Common myeloid progenitor, CD34-positive (primary cell): ENCODE measurements around the gene RPS27L.

Experiments used
- CTCF ChIA-PET: fragments of 350-600 bp; sonication (Branson Sonifier 250); formaldehyde crosslinking; loops from one replicate; lab custom pipeline; 2021; ENCODE audit warnings: antibody characterized with exemption; lab: Charles Lee
- POLR2A ChIA-PET: fragments of 350-600 bp; sonication (Branson Sonifier 250); formaldehyde crosslinking; loops from one replicate; lab custom pipeline; 2021; ENCODE audit warnings: antibody characterized with exemption; lab: Charles Lee
- DNase-seq, 3 donors: peaks; one replicate each; pipeline versions ENCODE4 v3.0.0 to v3.0.0-alpha.2; 2013
- H3K27ac ChIP-seq, 2 experiments: 1 replicate in 1 of 2; 2 replicates in 1 of 2; pipeline ENCODE4 v1.7.0; 2013; ENCODE audit warnings: inconsistent platforms in 2 of 2, low read length in 2 of 2, mild to moderate bottlenecking in 2 of 2, low read depth in 1 of 2, moderate library complexity in 1 of 2; ENCODE audit not compliant: severe bottlenecking in 2 of 2, insufficient read depth in 1 of 2, poor library complexity in 1 of 2
- H3K27me3 ChIP-seq, 5 experiments: replicated peaks in 2 of 5; 1 replicate in 3 of 5; 2 replicates in 2 of 5; pipeline versions ENCODE4 v1.6.1 to v1.7.0; 2013; ENCODE audit warnings: low read length in 4 of 5, mild to moderate bottlenecking in 2 of 5, moderate library complexity in 2 of 5, inconsistent platforms in 1 of 5; ENCODE audit not compliant: insufficient read depth in 5 of 5, control insufficient read depth in 4 of 5
- H3K36me3 ChIP-seq, 4 experiments: 1 replicate in 2 of 4; 2 replicates in 2 of 4; pipeline versions ENCODE4 v1.6.1 to v1.7.0; 2013; ENCODE audit warnings: low read length in 3 of 4, control low read depth in 1 of 4, mild to moderate bottlenecking in 1 of 4; ENCODE audit not compliant: control insufficient read depth in 4 of 4, insufficient read depth in 4 of 4
- H3K4me1 ChIP-seq, 4 experiments: 1 replicate in 3 of 4; 2 replicates in 1 of 4; pipeline versions ENCODE4 v1.6.1 to v1.7.1; 2013; ENCODE audit warnings: low read length in 3 of 4, mild to moderate bottlenecking in 3 of 4, control low read depth in 1 of 4, inconsistent platforms in 1 of 4, moderate library complexity in 1 of 4; ENCODE audit not compliant: control insufficient read depth in 4 of 4, insufficient read depth in 4 of 4; ENCODE audit errors: control extremely low read depth in 1 of 4
- H3K4me3 ChIP-seq, 7 experiments: 1 replicate in 4 of 7; 2 replicates in 3 of 7; pipeline versions ENCODE4 v1.5.1 to v1.7.0; 2013; ENCODE audit warnings: mild to moderate bottlenecking in 7 of 7, low read length in 6 of 7, moderate library complexity in 6 of 7, inconsistent platforms in 2 of 7, low read depth in 2 of 7, control low read depth in 1 of 7; ENCODE audit not compliant: insufficient read depth in 4 of 7, control insufficient read depth in 1 of 7; ENCODE audit errors: extremely low read depth in 1 of 7
- H3K9me3 ChIP-seq, 5 experiments: 1 replicate in 4 of 5; 2 replicates in 1 of 5; pipeline versions ENCODE4 v1.6.1 to v1.7.1; 2013; ENCODE audit warnings: low read length in 4 of 5, mild to moderate bottlenecking in 2 of 5, inconsistent platforms in 1 of 5, low read depth in 1 of 5, moderate library complexity in 1 of 5; ENCODE audit not compliant: control insufficient read depth in 4 of 5, insufficient read depth in 2 of 5; ENCODE audit errors: control extremely low read depth in 1 of 5
- WGBS: methylation state at CpG from one replicate; pipeline ENCODE4 v1.1.5; 2013; ENCODE audit not compliant: insufficient coverage; 5-methylcytosine and 5-hydroxymethylcytosine counted together

Gene RPS27L

DNA sequence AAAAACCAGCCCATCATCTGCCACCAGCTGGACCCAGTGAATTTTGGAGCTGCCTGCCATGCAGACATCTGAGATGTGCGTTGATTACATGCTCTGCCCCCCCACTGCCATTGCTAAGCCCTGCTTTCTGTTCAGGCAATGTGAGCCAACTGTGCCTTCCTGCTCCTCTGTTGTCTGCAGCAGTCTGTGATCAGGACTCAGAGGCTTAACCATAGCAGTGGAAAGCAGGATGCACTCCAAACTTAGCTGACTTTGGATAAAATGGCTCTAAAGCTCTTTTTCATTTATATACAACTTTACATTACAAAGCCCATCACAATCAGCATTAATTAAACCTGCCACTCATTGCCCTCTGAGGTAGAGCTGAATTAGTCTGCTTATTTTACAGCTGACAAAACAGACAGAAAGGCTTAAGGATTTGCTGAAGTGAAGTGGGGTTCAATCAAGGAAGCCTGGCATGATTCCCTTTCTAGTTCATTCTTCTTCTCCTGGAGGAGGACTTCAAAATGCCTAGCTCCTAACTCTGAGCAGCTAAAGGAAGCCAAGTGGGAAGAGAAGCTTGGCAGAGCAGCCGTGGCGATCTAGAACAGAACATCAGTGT is 15.7 kb upstream of the RPS27L start:
- DNase-seq, result no peak
- Histone ChIP-seq H3K9me3 (no peaks in the 10 kb centered on the region), H3K36me3 (no peaks in the 10 kb centered on the region), H3K4me1 (no peaks in the 10 kb centered on the region), H3K27me3 (no peaks in the 10 kb centered on the region), H3K4me3 (no peak overlapping the region), H3K27ac (no peak overlapping the region)
- CTCF ChIA-PET, result interaction anchor here (1.2 to 2.1 kb wide), 2 partner anchors 15 to 87 kb away, joined by 3 to 7 read pairs; no protein-coding TSS in a partner anchor
- POLR2A ChIA-PET, result no interaction called here
- WGBS, result 100% methylated on average over 3 of the region's 3 CpGs

GRCh38 chr15:63172376-63172775 is 15.1 kb upstream of the RPS27L start:
- 100% methylated on average over 2 of the region's 5 CpGs for WGBS
- ChIA-PET CTCF (interaction anchor here (1.2 to 2.1 kb wide), 2 partner anchors 15 to 88 kb away, joined by 3 to 7 read pairs; no protein-coding TSS in a partner anchor), POLR2A (no interaction called here)

GRCh38 chr15:63169788-63170187 is 12.5 kb upstream of the RPS27L start:
- ChIA-PET CTCF (interaction anchor here (0.9 kb wide), 1 partner anchor 10 kb away, joined by 3 read pairs; no protein-coding TSS in a partner anchor), POLR2A (no interaction called here)
- no peak for DNase-seq
- Histone ChIP-seq H3K4me1 (peaks cover 0 to 2% (median 0%) of the 10 kb centered on the region in 4 experiments), H3K27me3 (no peaks in the 10 kb centered on the region), H3K4me3 (no peak overlapping the region), H3K9me3 (no peaks in the 10 kb centered on the region), H3K27ac (no peak overlapping the region), H3K36me3 (no peaks in the 10 kb centered on the region)
- WGBS, result 94% methylated on average over 2 of the region's 2 CpGs

More at GRCh38 chr15:63172376-63172775, 15.1 kb upstream of the RPS27L start:
- no peaks in the 10 kb centered on the region for H3K4me1 ChIP-seq
- no peaks in the 10 kb centered on the region for H3K27me3 ChIP-seq
- no peaks in the 10 kb centered on the region for H3K9me3 ChIP-seq
- H3K27ac ChIP-seq, result no peak overlapping the region
- H3K4me3 ChIP-seq, result no peak overlapping the region
- no peaks in the 10 kb centered on the region for H3K36me3 ChIP-seq
- no peak for DNase-seq

DNA sequence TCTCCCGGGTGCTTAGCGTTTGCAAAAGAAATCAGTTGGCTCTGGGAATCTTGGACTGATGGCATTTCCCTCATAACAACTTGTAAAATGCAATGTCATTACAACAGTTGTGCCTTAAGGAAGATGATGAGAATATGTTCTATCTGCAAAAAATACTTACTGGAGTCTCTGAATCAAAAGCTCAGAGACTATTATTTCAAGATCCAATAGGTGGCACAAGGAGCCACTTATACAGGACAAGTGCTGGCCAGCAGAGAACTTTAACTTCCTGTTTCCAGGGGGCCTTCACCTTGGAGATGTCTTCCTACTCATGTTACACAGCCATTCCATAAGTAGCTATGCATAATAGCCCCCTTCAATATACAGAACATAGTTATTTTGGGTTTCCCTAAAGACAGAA is 8.9 kb upstream of the RPS27L start:
- ChIA-PET CTCF (interaction anchor here (0.6 to 2.5 kb wide), 14 partner anchors 9 to 433 kb away, joined by 3 to 12 read pairs (median 4); no protein-coding TSS in a partner anchor), POLR2A (interaction anchor here (0.6 kb wide), 1 partner anchor 62 kb away, joined by 3 read pairs; no protein-coding TSS in a partner anchor)
- Histone ChIP-seq H3K27me3 (no peaks in the 10 kb centered on the region), H3K4me1 (peaks cover 0 to 2% (median 0%) of the 10 kb centered on the region in 4 experiments), H3K4me3 (no peak overlapping the region), H3K36me3 (no peaks in the 10 kb centered on the region), H3K27ac (no peak overlapping the region), H3K9me3 (no peaks in the 10 kb centered on the region)
- 90% methylated on average over 2 of the region's 2 CpGs for WGBS
- peak in 2 of 3 donors; percentile 54 to 62 for DNase-seq

GRCh38 chr15:63165166-63165859 is 8.0 kb upstream of the RPS27L start:
- 94% methylated on average over 2 of the region's 6 CpGs for WGBS
- Histone ChIP-seq H3K36me3 (no peaks in the 10 kb centered on the region), H3K27ac (no peak overlapping the region), H3K4me1 (peaks cover 0 to 2% (median 0%) of the 10 kb centered on the region in 4 experiments), H3K27me3 (no peaks in the 10 kb centered on the region), H3K9me3 (no peaks in the 10 kb centered on the region), H3K4me3 (no peak overlapping the region)
- DNase-seq, result no peak
- ChIA-PET POLR2A (no interaction called here), CTCF (interaction anchor here (0.9 to 2.5 kb wide), 6 partner anchors 10 to 434 kb away, joined by 3 to 12 read pairs (median 4); no protein-coding TSS in a partner anchor)

- peaks cover 0 to 5% (median 2%) of the 10 kb centered on the region in 4 experiments for H3K4me1 ChIP-seq
- H3K27me3 ChIP-seq, result no peaks in the 10 kb centered on the region
- no peaks in the 10 kb centered on the region for H3K36me3 ChIP-seq
- WGBS, result 89% methylated on average over 4 of the region's 4 CpGs
- ChIA-PET POLR2A (no interaction called here), CTCF (no interaction called here)
- no peak overlapping the region for H3K4me3 ChIP-seq
- no peak for DNase-seq
- H3K27ac ChIP-seq, result no peak overlapping the region
- no peaks in the 10 kb centered on the region for H3K9me3 ChIP-seq
Measured at GRCh38 chr15:63163217-63163616, 5.9 kb upstream of the RPS27L start.

- Histone ChIP-seq H3K27ac (no peak overlapping the region), H3K4me3 (no peak overlapping the region), H3K36me3 (no peaks in the 10 kb centered on the region), H3K4me1 (peaks cover 7 to 19% (median 11%) of the 10 kb centered on the region in 4 experiments), H3K27me3 (no peaks in the 10 kb centered on the region), H3K9me3 (no peaks in the 10 kb centered on the region)
- no peak for DNase-seq
- ChIA-PET POLR2A (no interaction called here), CTCF (no interaction called here)
Measured at GRCh38 chr15:63160638-63161037, 3.4 kb upstream of the RPS27L start.
